AG10803 (cell line): ENCODE results near the gene MSX2.
A peak's percentile ranks its signal among the peaks of the same experiment; 100 is the strongest.

Source experiments
- DNase-seq: peaks from one replicate; pipeline ENCODE4 v3.0.0; 2010; ENCODE audit warnings: low read depth
- H3K4me3 ChIP-seq: 2 replicates; pipeline ENCODE4 v1.5.1; 2011; ENCODE audit warnings: mild to moderate bottlenecking, low read length, control low read depth
- CTCF ChIP-seq: conservative IDR thresholded peaks from 2 replicates; pipeline ENCODE4 v1.5.1; 2011; ENCODE audit warnings: mild to moderate bottlenecking, low read length, control low read depth, inconsistent platforms

MSX2 gene

GRCh38 chr5:174698156-174698555 lies 26.2 kb upstream of the MSX2 start:
- H3K4me3 ChIP-seq = no peak overlapping the region
- no peak for DNase-seq
- TF ChIP-seq CTCF = 0 out of 2 replicates have a peak, but pooled peaks have one; percentile 1

- no peak for DNase-seq
- no peak for TF ChIP-seq CTCF
- H3K4me3 ChIP-seq = no peak overlapping the region
Observed at GRCh38 chr5:174699131-174699530, 25.3 kb upstream of the MSX2 start.

GRCh38 chr5:174706997-174707572 lies 17.3 kb upstream of the MSX2 start:
- DNase-seq = no peak
- H3K4me3 ChIP-seq = no peak overlapping the region
- TF ChIP-seq CTCF = no peak

- no peak for DNase-seq
- TF ChIP-seq CTCF = no peak
Observed at GRCh38 chr5:174707671-174708070, 16.7 kb upstream of the MSX2 start.

GRCh38 chr5:174708476-174709207 lies 15.7 kb upstream of the MSX2 start:
- DNase-seq = no peak
- no peak for TF ChIP-seq CTCF
- no peak overlapping the region for H3K4me3 ChIP-seq

More at GRCh38 chr5:174707671-174708070, 16.7 kb upstream of the MSX2 start:
- H3K4me3 ChIP-seq = no peak overlapping the region

- DNase-seq = no peak
Observed at GRCh38 chr5:174714751-174715150, 9.6 kb upstream of the MSX2 start.

More at GRCh38 chr5:174714751-174715150, 9.6 kb upstream of the MSX2 start:
- TF ChIP-seq CTCF = no peak
- no peak overlapping the region for H3K4me3 ChIP-seq
